ENCODE results near the gene SCN8A. TPM values are rescaled to one million over a fixed set of nuclear protein-coding genes. Genes with fewer than 3 reads are reported as not detected.
"Not testable (repeated sequence)": the region's sequence is repeated elsewhere in the genome, so short reads cannot be mapped to it uniquely, and the experiment has no call there.

SCN8A gene
- total RNA-seq, 1 experiment from 2014 or later, result 1.1 TPM

DNA sequence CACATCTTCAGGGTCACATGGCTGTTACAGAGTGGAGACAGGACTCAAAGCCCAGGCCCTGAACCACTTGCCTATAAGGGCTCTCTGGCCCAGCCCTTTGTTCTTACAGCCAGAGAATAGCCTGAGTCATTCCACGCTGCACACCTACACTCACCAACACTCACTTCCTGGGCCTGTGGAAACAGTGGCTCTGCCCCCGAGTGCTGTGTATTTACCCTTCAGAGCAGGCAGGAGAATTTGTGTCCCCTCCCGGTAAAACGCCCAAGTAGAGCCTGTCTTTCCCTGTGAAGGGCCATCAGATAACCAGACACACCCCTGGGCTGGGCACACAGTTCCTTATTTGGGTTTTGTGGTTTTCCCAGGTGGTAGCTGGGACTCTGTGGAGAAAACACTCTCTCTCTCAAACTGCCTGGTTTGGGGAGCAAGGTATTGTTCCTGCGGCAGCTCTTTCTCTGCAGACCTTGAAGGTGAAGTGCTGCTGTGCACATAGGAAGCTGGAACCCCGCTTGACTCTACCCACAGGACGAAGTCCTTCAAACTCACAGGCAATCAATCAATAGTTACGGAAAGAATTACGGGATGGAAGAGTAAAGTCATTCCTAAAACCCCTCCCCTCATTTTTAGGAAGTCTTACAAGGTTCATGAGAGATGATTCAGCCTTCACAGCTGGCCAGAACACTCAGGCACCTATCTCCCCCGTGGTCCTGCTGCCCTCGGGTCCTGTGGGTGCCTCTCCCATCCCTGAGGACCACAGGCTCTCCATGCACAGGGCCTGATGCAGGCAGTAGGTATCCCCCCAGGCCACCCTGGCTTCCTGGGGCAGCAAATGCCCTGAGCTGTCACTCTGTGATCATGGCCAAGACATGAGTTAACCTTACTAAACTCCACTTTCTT, 237.1 kb downstream of the SCN8A start:
- in situ Hi-C loops (cut with HindIII; ENCODE audit: low pct_unique_long_range_greater_than_20kb, low sequenced_read_pairs), result no loop called here
- no peak for DNase-seq (ENCODE audit: low read depth, low spot score)

DNA sequence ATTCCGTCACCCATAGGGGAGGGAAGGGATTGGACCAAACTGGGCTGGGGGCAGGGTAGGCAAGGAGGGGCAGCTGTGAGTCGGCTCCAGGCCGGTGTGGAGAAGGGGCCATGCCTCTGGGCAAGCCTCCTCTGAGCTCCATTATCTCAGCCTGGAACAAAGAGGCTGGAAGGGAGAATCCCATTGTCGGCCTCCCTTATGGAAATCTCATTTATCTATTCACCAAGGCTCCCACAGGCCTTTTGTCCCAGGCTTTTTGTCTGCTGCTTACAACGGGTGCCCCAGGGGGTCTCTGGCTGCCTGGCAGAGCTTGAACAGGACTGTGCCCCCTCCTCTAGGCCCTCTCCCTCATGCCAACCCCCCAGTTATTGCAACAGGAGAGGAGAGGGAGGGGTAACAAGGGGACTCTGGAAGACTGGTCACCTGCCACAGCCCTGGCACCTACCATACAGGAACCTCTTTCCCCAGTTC, 238.0 kb downstream of the SCN8A start:
- in situ Hi-C loops (cut with HindIII; ENCODE audit: low pct_unique_long_range_greater_than_20kb, low sequenced_read_pairs), result no loop called here

DNA sequence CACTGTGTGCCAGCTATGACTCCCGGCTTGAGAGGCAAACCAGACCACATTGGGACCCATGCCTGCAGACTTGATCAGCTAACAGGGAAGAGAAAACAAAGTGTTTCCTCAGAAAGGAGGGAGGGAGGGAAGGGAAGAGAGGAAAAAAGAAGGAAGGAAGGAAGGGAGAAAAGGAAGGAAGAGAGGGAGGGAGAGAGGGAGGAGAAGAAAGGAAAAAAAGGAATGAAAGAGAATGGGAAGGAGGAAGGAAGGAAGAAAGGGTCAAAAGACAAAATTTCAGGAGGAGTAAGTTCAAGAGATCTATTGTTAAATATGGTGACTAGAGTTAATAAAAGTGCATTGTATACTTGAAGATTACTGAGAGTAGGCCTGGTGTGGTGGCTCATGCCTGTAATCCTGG, 238.6 kb downstream of the SCN8A start:
- DNase-seq (ENCODE audit: low read depth, low spot score), result no peak
- in situ Hi-C loops (cut with HindIII; ENCODE audit: low pct_unique_long_range_greater_than_20kb, low sequenced_read_pairs), result no loop called here

More for the DNA sequence above, 238.0 kb downstream of the SCN8A start:
- no peak for DNase-seq (ENCODE audit: low read depth, low spot score)

DNA sequence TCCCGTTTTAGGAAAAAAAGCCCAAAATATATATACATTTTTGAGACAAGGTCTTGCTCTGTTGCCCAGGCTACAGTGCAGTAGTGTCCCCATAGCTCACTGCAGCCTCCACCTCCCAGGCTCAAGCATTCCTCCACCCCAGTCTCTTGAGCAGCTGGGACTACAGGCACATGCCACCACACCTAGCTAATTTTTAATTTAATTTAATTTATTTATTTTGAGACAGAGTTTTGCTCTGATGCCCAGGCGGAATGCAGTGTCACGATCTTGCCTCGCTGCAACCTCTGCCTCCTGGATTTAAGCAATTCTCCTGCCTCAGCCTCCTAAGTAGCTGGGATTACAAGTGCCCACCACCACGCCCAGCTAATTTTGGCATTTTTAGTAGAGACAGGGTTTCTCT, 240.8 kb downstream of the SCN8A start:
- in situ Hi-C loops (cut with HindIII; ENCODE audit: low pct_unique_long_range_greater_than_20kb, low sequenced_read_pairs); DNase-seq (ENCODE audit: low read depth, low spot score): not testable (repeated sequence)

DNA sequence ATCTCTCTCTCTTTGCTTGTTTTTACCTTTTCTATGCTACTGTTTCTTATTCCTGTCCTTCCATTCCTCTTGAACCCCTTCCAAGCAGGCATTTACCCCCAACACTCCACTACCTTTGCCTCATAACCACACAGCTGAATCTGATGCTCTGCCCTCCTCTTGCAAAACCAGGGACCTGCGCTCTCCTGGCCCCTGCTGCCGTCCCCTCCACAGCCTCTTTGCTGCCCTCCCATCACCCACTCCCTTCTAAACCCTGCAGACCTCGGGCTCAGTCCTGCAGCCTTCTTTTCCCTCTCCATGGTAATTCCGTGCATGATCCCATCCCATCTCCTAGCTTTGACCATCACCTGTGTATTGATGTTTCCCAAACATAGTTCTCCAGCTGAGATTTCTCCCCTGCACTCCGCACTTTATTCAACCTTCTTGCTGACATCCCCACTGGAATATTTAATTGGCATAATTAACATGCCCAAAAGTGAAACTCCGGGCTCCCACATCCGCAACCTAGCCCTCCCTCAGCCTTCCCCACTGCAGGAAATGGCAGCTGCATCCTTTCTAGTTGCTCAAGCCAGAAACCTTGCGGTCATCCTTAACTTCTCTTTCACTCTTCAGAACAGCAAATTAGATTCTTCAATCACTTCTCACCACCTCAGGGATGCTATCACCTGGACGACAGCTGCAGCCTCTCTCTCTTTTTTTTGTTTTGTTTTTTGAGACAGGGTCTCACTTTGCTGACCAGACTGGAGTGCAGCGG, 241.5 kb downstream of the SCN8A start:
- no peak for DNase-seq (ENCODE audit: low read depth, low spot score)
- in situ Hi-C loops (cut with HindIII; ENCODE audit: low pct_unique_long_range_greater_than_20kb, low sequenced_read_pairs), result no loop called here

DNA sequence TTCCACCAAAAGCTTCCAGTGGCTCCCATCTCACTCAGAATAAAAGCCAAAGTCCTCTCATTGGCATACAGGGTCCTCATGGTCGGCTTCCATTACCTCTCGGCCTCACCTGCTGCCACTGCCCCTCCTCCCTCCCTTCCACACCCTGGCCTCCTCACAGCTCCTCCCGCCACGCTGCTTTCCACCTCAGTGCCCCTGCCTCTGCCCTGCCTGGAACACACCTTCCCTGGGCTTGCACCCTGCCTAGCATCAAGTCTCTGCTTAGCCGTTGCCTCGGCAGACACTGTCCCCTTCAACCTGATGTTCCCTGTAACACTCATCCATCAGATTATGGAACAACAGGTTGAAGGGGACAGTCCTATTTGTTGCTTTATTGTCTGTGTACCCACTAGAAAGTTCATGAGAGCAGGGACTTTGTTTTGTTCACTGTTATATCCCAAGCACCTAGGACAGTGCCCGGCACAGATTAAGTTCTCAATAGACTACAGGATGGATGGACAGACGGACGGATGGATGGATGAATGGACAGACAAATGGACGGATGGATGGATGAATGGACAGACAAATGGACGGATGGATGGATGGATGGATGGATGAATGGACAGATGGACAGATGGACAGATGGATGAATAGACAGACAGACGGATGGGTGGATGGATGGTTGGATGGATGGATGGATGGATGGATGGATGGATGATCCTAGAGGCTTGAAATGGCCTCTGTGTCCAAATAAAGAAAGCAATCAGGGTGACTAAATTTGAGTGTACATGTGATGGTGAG, 242.6 kb downstream of the SCN8A start:
- in situ Hi-C loops (cut with HindIII; ENCODE audit: low pct_unique_long_range_greater_than_20kb, low sequenced_read_pairs), result no loop called here
- DNase-seq (ENCODE audit: low read depth, low spot score), result no peak

DNA sequence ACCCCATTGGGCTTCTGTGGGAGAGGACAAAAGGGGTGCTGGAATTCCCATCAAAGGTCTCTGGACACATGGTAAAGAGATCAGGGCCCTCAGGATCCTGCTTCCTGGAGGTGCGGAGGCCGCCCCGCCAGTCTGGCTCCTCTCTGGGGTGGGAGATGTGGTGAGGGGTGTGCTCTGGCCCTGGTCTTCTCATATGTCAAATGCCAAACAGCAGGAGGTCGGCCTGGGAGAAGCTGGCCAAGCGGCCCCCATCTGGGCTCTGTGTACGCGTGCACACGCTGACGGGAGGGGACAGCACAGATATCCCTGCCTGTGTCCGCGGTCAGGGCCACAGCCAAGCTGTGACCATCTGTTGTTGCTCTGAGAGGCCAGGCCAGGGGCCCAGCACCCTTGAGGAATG, 243.4 kb downstream of the SCN8A start:
- DNase-seq (ENCODE audit: low read depth, low spot score), result no peak
- in situ Hi-C loops (cut with HindIII; ENCODE audit: low pct_unique_long_range_greater_than_20kb, low sequenced_read_pairs), result no loop called here

DNA sequence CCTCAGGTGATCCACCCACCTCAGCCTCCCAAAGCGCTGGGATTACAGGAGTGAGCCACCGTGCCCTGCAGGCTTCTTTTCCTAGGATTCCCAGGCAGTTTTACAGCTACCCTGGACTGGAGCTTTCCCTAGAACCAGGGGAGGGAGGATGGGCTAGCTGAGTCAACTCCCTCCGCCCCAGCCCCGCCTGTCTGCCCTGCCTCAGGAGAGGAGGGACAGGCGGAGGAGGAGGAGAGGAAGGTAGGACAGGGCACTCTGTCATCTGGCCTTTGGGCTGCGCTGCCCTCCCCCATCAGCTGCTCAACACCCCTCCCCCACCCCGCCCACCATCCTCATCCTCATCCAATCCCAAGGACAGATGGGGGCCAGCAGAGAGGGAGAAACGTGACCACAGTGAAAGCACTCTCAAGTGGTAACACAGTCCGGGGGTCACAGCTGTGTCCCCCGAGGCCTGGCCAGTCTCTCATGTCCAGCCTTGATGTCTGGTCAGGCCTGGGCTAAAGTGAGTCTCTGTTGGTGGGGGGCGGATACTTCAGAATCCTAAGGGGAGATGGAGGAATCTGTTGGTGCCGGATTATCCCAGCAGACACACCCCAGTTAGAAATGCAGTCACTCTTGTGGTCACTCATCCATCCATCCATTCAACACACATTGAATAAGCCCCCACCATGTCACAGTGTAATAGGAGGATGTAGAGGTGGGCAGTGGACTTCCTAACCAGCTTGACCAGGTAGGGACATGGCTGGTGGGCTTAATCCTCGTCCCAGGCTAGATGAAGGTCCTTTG, 245.2 kb downstream of the SCN8A start:
- in situ Hi-C loops (cut with HindIII; ENCODE audit: low pct_unique_long_range_greater_than_20kb, low sequenced_read_pairs), result no loop called here
- no peak for DNase-seq (ENCODE audit: low read depth, low spot score)

DNA sequence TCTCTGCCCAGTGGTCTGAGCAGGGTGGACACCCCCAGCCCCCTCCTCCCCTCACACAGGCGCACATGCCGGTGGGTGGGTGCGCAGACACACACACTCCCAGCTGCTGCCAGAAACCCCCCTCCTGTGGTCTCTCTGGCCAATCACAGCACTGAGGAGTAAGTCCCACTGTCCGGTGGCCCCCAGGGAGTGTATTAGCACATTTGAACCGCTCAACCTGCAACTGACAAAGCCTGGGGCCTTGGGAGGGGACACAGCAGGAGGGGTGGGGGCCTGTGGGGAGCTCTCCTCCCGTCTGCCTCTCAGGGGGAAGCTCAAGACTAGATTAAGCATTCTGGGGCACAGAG, 245.8 kb downstream of the SCN8A start:
- in situ Hi-C loops (cut with HindIII; ENCODE audit: low pct_unique_long_range_greater_than_20kb, low sequenced_read_pairs), result no loop called here
- DNase-seq (ENCODE audit: low read depth, low spot score), result no peak

DNA sequence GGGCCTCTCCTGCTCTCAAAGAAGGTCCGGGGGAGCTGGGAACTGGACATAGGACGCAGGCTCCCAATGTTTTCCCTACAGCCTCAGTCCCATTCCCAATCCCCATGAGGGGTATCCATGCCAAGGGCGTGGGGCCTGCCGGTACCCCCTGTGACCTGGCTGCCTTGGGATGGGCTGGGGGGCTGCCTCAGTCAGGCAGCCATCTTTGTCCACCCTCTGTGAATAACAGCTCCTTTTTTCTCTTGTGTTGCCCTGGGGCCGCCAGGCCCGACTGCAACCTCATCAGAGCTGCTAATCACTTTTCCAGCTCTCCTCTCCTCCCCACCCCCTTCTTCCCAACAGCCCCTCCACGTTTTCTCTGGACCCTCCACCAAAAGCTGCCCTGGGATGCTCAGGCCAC, 246.3 kb downstream of the SCN8A start:
- DNase-seq (ENCODE audit: low read depth, low spot score), result no peak
- in situ Hi-C loops (cut with HindIII; ENCODE audit: low pct_unique_long_range_greater_than_20kb, low sequenced_read_pairs), result no loop called here

DNA sequence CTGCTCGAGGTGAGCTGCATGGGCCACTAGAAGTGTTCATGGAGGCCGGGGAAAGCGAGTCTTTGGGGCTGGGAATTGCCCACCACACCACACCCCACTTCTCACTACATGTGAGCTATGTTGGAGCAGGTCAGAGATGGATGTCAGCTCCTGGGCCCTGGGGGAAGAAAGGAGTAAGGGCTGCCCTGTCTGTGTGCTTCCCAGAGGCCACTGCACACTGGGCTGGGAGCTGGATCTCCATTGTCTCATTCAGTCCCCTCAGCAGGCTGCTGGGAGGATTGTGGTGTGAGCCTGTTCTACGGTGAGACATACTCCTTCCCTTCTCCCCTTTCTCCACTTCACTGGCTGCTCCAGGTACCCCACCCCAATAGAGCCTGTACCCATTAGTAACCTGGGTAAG, 247.0 kb downstream of the SCN8A start:
- in situ Hi-C loops (cut with HindIII; ENCODE audit: low pct_unique_long_range_greater_than_20kb, low sequenced_read_pairs), result no loop called here
- DNase-seq (ENCODE audit: low read depth, low spot score), result no peak

DNA sequence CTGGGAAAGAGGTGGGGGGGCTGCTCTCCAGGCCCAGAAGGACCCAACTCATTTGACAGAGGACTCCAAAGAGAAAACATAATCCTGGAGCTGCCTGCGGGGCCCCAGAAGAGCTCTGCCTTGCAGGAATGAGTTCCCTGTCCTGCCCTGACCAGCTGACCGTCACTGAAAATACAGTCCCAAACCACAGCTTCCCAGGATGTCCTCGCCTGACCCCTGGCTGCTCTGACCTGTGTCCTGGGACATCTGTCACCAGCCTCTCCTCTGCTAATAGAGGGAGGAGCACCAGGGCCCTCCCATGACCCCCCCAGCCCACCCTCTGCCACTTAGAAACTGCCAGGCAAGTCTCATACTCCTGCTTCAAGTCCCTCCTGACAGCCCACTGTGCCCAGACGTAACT, 247.7 kb downstream of the SCN8A start:
- no peak for DNase-seq (ENCODE audit: low read depth, low spot score)
- in situ Hi-C loops (cut with HindIII; ENCODE audit: low pct_unique_long_range_greater_than_20kb, low sequenced_read_pairs), result no loop called here

DNA sequence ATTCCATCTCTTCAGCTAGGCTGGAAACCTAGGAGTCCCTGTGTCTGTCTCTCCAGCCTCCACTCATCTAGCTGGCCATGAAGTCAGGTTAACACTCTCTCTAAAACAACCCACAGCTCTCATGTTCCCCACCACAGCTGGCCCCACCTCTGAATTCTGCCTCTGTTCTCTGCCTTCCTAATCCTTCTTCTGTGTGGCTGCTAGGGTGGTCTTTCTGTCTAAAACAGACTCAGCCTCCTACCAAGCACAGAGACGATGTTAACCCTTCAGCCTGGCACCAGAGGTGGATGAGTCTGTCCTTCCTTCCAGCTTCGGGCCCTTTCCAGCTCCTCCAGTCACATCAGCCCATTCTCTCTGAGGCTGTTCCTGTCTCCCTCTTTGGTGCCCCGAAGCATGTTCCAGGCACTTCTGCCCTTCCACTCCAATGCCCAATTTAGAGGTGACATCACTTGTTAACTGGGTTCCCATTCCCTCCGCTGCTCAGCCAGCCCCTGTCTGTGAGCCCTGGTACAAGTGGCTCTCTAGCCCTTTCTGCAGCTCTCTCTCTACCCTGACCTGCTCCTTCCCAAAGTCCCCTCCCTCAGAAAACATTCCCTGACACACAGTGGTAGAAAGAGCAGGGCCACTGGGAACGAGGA, 248.4 kb downstream of the SCN8A start:
- in situ Hi-C loops (cut with HindIII; ENCODE audit: low pct_unique_long_range_greater_than_20kb, low sequenced_read_pairs), result no loop called here
- DNase-seq (ENCODE audit: low read depth, low spot score), result no peak

DNA sequence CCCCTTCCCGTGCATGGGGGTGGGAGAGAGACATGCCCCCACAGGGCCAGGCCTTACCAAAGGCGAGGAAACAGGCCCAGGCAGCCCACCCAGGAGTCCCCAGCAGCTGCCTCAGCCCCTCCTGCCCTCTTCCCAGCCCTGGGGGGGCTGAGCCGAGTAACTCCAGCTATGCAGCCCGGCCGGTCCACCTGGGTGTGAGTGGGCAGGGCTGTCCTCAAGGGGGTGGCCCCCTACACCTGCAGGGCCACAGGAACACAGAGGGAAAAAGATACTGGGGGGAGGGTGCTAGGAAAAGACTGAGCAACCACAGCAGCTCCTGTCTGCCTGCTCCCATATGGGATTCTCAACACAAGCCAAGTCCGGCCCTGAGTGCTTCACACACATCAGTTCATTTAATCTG, 249.9 kb downstream of the SCN8A start:
- in situ Hi-C loops (cut with HindIII; ENCODE audit: low pct_unique_long_range_greater_than_20kb, low sequenced_read_pairs), result no loop called here
- DNase-seq (ENCODE audit: low read depth, low spot score), result no peak

DNA sequence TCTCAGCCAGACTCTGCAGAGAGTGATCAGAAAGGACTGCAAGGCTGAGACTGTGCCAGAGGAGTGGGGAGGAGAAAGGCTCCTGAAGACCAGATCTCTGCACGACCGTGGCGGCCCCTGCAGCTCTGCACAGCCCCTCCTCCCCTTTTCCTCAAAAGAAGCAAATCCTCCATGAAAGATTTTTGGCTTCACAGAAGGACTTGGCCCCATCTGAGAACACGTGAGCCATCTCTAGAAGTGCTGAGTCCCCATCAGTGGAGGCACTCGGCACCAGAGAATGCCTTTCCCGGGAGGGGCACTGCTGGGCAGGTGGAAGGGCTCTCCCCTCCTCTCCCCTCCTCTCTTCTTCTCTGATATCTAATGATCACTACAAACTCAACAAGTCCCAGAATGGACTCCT, 250.7 kb downstream of the SCN8A start:
- no peak for DNase-seq (ENCODE audit: low read depth, low spot score)

DNA sequence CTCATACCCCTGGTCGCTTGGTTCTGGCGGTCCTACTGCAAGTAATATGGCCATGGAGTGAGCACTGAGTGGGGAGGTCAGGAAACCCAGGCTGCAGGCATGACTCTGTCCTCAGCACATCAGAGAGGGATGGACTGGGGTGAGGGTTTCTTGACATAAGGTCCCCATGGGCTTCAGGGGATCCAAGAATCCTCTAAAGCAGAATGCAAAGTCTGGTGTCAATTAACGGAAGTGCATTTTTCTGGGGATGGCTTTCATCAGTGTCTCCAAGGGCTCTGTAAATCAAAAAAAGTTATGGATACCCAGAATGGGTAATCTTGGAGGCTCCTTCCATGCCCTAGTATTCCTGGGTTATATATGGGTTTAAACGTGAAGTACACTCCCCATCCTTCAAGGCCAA, 253.8 kb downstream of the SCN8A start:
- DNase-seq (ENCODE audit: low read depth, low spot score), result no peak
- in situ Hi-C loops (cut with HindIII; ENCODE audit: low pct_unique_long_range_greater_than_20kb, low sequenced_read_pairs), result no loop called here

More for the DNA sequence above, 250.7 kb downstream of the SCN8A start:
- in situ Hi-C loops (cut with HindIII; ENCODE audit: low pct_unique_long_range_greater_than_20kb, low sequenced_read_pairs), result no loop called here

DNA sequence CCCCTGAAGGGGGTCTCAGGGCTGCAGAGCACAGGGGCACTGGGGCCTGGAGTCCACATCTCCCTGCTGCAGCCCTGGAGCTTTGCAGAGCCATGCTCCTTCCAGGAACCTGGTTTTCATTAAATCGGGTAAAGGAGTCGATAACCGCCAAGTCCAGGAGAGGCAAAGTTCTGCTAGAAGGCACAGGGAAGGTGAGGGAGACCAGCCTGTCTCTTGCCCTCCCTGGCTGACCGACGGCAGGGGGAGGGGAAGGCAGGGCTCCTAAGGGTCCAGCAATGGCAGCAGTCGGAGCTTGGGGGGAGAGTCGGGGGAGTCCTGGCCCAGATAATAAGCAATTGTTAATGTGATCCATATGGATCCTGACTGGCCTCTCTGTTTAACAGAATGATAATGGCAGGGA, 254.4 kb downstream of the SCN8A start:
- in situ Hi-C loops (cut with HindIII; ENCODE audit: low pct_unique_long_range_greater_than_20kb, low sequenced_read_pairs), result no loop called here
- DNase-seq (ENCODE audit: low read depth, low spot score), result no peak

All from SK-MEL-5 (cell line).